HFFc6 (cell line): ENCODE data around the gene DIP2B. TPM values are rescaled to one million over a fixed set of nuclear protein-coding genes. Genes with fewer than 3 reads are reported as not detected.

ENCODE experiments used
- DNase-seq: peaks from one replicate; pipeline ENCODE4 v3.0.0-alpha.2; 2018
- H3K27ac Mint-ChIP-seq: 2 replicates; pipeline ENCODE4 v1.8.0; 2020; ENCODE audit warnings: mild to moderate bottlenecking, mixed read lengths
- H3K27me3 Mint-ChIP-seq: 2 replicates; pipeline ENCODE4 v1.8.0; 2021; ENCODE audit warnings: mild to moderate bottlenecking, moderate library complexity, mixed read lengths; ENCODE audit not compliant: insufficient read depth
- H3K36me3 Mint-ChIP-seq: 2 replicates; pipeline ENCODE4 v1.8.0; 2021; ENCODE audit warnings: low read depth, mixed read lengths
- H3K4me1 Mint-ChIP-seq: 2 replicates; pipeline ENCODE4 v1.8.0; 2020; ENCODE audit warnings: low read depth, mixed read lengths
- H3K4me3 Mint-ChIP-seq: 2 replicates; pipeline ENCODE4 v1.8.0; 2020; ENCODE audit warnings: mild to moderate bottlenecking, moderate library complexity, mixed read lengths
- H3K9me3 Mint-ChIP-seq: 2 replicates; pipeline ENCODE4 v1.8.0; 2020; ENCODE audit warnings: mild to moderate bottlenecking, mixed read lengths
- CTCF ChIP-seq: fragments of 200-600 bp; sonication (generic); IDR thresholded peaks from 2 replicates; pipeline ENCODE4 v1.5.0; 2021; ENCODE audit warnings: antibody characterized with exemption, mild to moderate bottlenecking
- total RNA-seq, 6 experiments: library from RNA; stranded (reverse); fragmentation: NEBNext Ultra II Directional; extraction: Animal tissue kit (Norgen Biotek cat#: 25700); gene quantifications; 2 replicates in 1 of 6; 3 replicates in 5 of 6; pipeline ENCODE4 v1.2.3, GENCODE V29; 2021

Gene DIP2B
- total RNA-seq, 6 experiments from 2014 or later = 17.4 to 24.7 (median 20.6) TPM

GRCh38 chr12:50718760-50719159, 214.0 kb downstream of the DIP2B start:
- no peak overlapping the region for H3K4me3 Mint-ChIP-seq
- TF ChIP-seq CTCF = no peak
- H3K36me3 Mint-ChIP-seq = peaks cover 17% of the 10 kb centered on the region
- no peaks in the 10 kb centered on the region for H3K9me3 Mint-ChIP-seq
- H3K4me1 Mint-ChIP-seq = 0 out of 2 replicates have a peak, but pooled peaks cover 9% of the 10 kb centered on the region
- H3K27ac Mint-ChIP-seq = no peak overlapping the region
- no peaks in the 10 kb centered on the region; the same call in 1 of the 2 replicates for H3K27me3 Mint-ChIP-seq
- DNase-seq = no peak

- TF ChIP-seq CTCF = no peak
- Mint-ChIP-seq H3K36me3 (peaks cover 19% of the 10 kb centered on the region), H3K9me3 (no peaks in the 10 kb centered on the region), H3K4me1 (0 out of 2 replicates have a peak, but pooled peaks cover 7% of the 10 kb centered on the region), H3K27ac (no peak overlapping the region), H3K4me3 (no peak overlapping the region), H3K27me3 (no peaks in the 10 kb centered on the region; the same call in 1 of the 2 replicates)
- DNase-seq = peak; percentile 28
Measured at GRCh38 chr12:50720085-50720484, 215.3 kb downstream of the DIP2B start.

- Mint-ChIP-seq H3K4me3 (no peak overlapping the region), H3K36me3 (peaks cover 21% of the 10 kb centered on the region), H3K27me3 (no peaks in the 10 kb centered on the region; the same call in 1 of the 2 replicates)
Measured at GRCh38 chr12:50720501-50720900, 215.7 kb downstream of the DIP2B start.

GRCh38 chr12:50723865-50724264, 219.1 kb downstream of the DIP2B start:
- Mint-ChIP-seq H3K4me3 (no peak overlapping the region), H3K27ac (no peak overlapping the region), H3K4me1 (peaks cover 11% of the 10 kb centered on the region; the same call in 1 of the 2 replicates), H3K36me3 (peaks cover 21% of the 10 kb centered on the region), H3K27me3 (no peaks in the 10 kb centered on the region; the same call in 1 of the 2 replicates), H3K9me3 (no peaks in the 10 kb centered on the region)
- no peak for DNase-seq
- TF ChIP-seq CTCF = no peak

More at GRCh38 chr12:50720501-50720900, 215.7 kb downstream of the DIP2B start:
- DNase-seq = no peak
- TF ChIP-seq CTCF = no peak
- Mint-ChIP-seq H3K4me1 (peaks cover 5% of the 10 kb centered on the region; the same call in 1 of the 2 replicates), H3K27ac (no peak overlapping the region), H3K9me3 (no peaks in the 10 kb centered on the region)

GRCh38 chr12:50725011-50725942, 220.5 kb downstream of the DIP2B start:
- no peaks in the 10 kb centered on the region for H3K9me3 Mint-ChIP-seq
- no peak overlapping the region for H3K4me3 Mint-ChIP-seq
- no peaks in the 10 kb centered on the region; the same call in 1 of the 2 replicates for H3K27me3 Mint-ChIP-seq
- TF ChIP-seq CTCF = no peak
- DNase-seq = no peak
- H3K36me3 Mint-ChIP-seq = peaks cover 26% of the 10 kb centered on the region
- peaks cover 8% of the 10 kb centered on the region; the same call in 1 of the 2 replicates for H3K4me1 Mint-ChIP-seq
- H3K27ac Mint-ChIP-seq = no peak overlapping the region
